GM06990 (cell line): ENCODE data around the gene COL4A2.

Experiments
- DNase-seq: peaks from one replicate; pipeline ENCODE4 v3.0.0-alpha.2; 2011; ENCODE audit not compliant: insufficient read length; ENCODE audit errors: extremely low read depth
- H3K27me3 ChIP-seq: replicated peaks from 2 replicates; pipeline ENCODE4 v1.6.0; 2011; ENCODE audit warnings: low read length; ENCODE audit not compliant: control insufficient read depth, insufficient read depth
- H3K36me3 ChIP-seq: 2 replicates; pipeline ENCODE4 v1.5.1; 2011; ENCODE audit warnings: low read length; ENCODE audit not compliant: control insufficient read depth, insufficient read depth
- H3K4me3 ChIP-seq: replicated peaks from 2 replicates; pipeline ENCODE4 v1.5.1; 2011; ENCODE audit warnings: low read depth, mild to moderate bottlenecking, control low read depth, low read length
- CTCF ChIP-seq: IDR thresholded peaks from 2 replicates; pipeline ENCODE4 v1.5.1; 2011; ENCODE audit warnings: low read length, control low read depth, mild to moderate bottlenecking, inconsistent platforms; ENCODE audit not compliant: insufficient read depth, poor library complexity, severe bottlenecking

Gene COL4A2

GRCh38 chr13:110560601-110561343, 253.7 kb downstream of the COL4A2 start:
- Histone ChIP-seq H3K27me3 (no peaks in the 10 kb centered on the region; the same call in 1 of the 2 replicates), H3K36me3 (no peaks in the 10 kb centered on the region), H3K4me3 (peak overlapping the region; percentile 68)
- DNase-seq, result no peak
- no peak for TF ChIP-seq CTCF

GRCh38 chr13:110561344-110562035, 254.4 kb downstream of the COL4A2 start, which contains the start of gene RAB20:
Gene RAB20 (minus strand): TSS chr13:110561722. CDS start chr13:110561519, 203 bp downstream.
- H3K27me3 ChIP-seq, result no peaks in the 10 kb centered on the region; the same call in 1 of the 2 replicates
- no peak for TF ChIP-seq CTCF
- peak; percentile 79 for DNase-seq
- H3K4me3 ChIP-seq, result peak within 1 kb of the TSS; percentile 68
- no peaks in the 10 kb centered on the region for H3K36me3 ChIP-seq

GRCh38 chr13:110562036-110562597, 255.0 kb downstream of the COL4A2 start:
- H3K4me3 ChIP-seq, result peak overlapping the region; percentile 68
- no peak for TF ChIP-seq CTCF
- H3K36me3 ChIP-seq, result no peaks in the 10 kb centered on the region
- DNase-seq, result no peak
- H3K27me3 ChIP-seq, result no peaks in the 10 kb centered on the region; the same call in 1 of the 2 replicates
